ENCODE results near the gene DPP10.
"Not testable (repeated sequence)": the region's sequence is repeated elsewhere in the genome, so short reads cannot be mapped to it uniquely, and the experiment has no call there.

DPP10 gene

DNA sequence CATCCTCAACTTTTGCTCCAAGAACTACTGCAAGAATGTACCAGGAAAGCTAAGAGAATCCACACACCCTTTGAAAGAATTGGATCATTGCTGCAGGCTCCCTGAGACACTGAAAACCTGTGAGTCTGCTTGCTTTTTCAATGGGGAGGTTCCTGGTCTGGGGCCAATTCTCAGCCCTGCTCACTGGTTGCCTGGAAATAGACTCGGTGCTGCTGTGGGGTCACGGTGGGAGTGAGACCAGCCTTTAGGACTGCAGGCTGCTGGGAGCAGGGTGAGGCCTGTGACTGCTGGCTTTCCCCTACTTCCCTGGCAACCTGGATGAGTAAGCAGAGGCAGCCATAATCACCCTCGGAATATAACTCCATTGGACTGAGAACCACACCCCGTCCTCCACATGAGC is 569.3 kb downstream of the DPP10 start:
- H3K4me3 ChIP-seq (ENCODE audit: low read depth in 1 of 2, low read length in 2 of 2) = no peak overlapping the region
- no peaks in the 10 kb centered on the region for H3K9me3 ChIP-seq (ENCODE audit: control insufficient read depth in 1 of 2, low read length in 2 of 2)
- H3K4me1 ChIP-seq (ENCODE audit: control insufficient read depth in 1 of 2, insufficient read depth in 2 of 2, low read length in 2 of 2) = no peaks in the 10 kb centered on the region
- no peaks in the 10 kb centered on the region for H3K27me3 ChIP-seq (ENCODE audit: low read depth, low read length)
- no peaks in the 10 kb centered on the region for H3K36me3 ChIP-seq (ENCODE audit: control insufficient read depth in 1 of 2, insufficient read depth in 2 of 2, low read length in 2 of 2)
- H3K27ac ChIP-seq (ENCODE audit: low read length) = no peak overlapping the region

DNA sequence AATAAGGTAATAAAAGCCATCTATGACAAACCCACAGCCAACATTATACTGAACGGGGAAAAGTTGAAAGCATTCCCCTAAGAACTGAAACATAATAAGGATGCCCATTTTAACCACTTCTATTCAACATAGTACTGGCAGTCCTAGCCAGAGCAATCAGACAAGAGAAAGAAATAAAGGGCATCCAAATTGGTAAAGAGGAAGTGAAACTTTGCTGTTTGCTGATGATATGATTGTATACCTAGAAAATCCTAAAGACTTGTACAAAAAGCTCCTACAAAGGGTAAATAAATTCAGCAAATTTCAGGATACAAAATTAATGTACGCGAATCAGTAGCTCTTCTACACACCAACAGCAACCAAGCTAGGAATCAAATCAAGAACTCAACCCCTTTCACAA is 579.6 kb downstream of the DPP10 start:
- not testable (repeated sequence) for H3K4me1 ChIP-seq (ENCODE audit: control insufficient read depth in 1 of 2, insufficient read depth in 2 of 2, low read length in 2 of 2); H3K27ac ChIP-seq (ENCODE audit: low read length); H3K9me3 ChIP-seq (ENCODE audit: control insufficient read depth in 1 of 2, low read length in 2 of 2); H3K27me3 ChIP-seq (ENCODE audit: low read depth, low read length); H3K36me3 ChIP-seq (ENCODE audit: control insufficient read depth in 1 of 2, insufficient read depth in 2 of 2, low read length in 2 of 2); H3K4me3 ChIP-seq (ENCODE audit: low read depth in 1 of 2, low read length in 2 of 2)

DNA sequence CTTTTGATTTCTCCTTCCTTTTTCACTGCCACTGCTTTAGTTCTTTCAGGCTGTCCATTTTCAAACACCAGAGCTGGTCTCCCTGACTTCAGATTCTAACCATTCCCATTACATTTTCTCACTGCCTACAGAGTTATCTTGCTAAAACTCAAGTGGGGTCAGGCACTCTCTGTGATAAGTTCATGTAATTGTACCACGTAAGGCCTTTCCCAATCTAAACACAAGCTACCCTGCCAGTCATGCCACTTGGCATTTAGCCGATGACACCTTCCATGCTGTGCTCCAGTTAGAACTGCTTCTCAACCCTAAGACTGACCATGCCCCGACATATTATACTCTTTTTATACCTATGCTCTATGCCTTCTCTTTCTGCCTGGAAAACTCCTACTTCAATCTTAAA is 592.4 kb downstream of the DPP10 start:
- H3K27me3 ChIP-seq (ENCODE audit: low read depth, low read length) = no peaks in the 10 kb centered on the region
- no peaks in the 10 kb centered on the region for H3K9me3 ChIP-seq (ENCODE audit: control insufficient read depth in 1 of 2, low read length in 2 of 2)
- no peak overlapping the region for H3K27ac ChIP-seq (ENCODE audit: low read length)
- H3K36me3 ChIP-seq (ENCODE audit: control insufficient read depth in 1 of 2, insufficient read depth in 2 of 2, low read length in 2 of 2) = no peaks in the 10 kb centered on the region
- H3K4me1 ChIP-seq (ENCODE audit: control insufficient read depth in 1 of 2, insufficient read depth in 2 of 2, low read length in 2 of 2) = no peaks in the 10 kb centered on the region
- no peak overlapping the region for H3K4me3 ChIP-seq (ENCODE audit: low read depth in 1 of 2, low read length in 2 of 2)

DNA sequence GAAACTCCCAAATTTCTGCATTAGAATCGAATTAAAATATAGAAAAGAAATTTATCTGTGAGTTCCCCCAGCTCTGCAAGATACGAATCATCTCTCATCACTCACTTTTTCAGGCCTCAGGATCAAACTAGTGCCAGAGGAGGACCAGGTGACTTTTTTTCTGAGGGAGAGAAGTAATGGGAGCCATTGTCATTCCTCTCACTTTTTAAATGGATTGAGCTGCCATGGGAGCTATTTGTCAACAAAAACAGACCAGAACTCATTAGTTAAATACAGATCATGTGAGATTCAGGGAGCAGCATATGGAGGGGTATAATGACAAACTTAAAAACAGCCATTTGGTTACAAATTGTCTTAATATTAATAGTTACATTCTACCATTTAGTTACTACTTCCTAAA is 594.4 kb downstream of the DPP10 start:
- Histone ChIP-seq H3K9me3 (ENCODE audit: control insufficient read depth in 1 of 2, low read length in 2 of 2) (no peaks in the 10 kb centered on the region), H3K27me3 (ENCODE audit: low read depth, low read length) (no peaks in the 10 kb centered on the region), H3K36me3 (ENCODE audit: control insufficient read depth in 1 of 2, insufficient read depth in 2 of 2, low read length in 2 of 2) (no peaks in the 10 kb centered on the region), H3K4me1 (ENCODE audit: control insufficient read depth in 1 of 2, insufficient read depth in 2 of 2, low read length in 2 of 2) (no peaks in the 10 kb centered on the region), H3K27ac (ENCODE audit: low read length) (no peak overlapping the region), H3K4me3 (ENCODE audit: low read depth in 1 of 2, low read length in 2 of 2) (no peak overlapping the region)

DNA sequence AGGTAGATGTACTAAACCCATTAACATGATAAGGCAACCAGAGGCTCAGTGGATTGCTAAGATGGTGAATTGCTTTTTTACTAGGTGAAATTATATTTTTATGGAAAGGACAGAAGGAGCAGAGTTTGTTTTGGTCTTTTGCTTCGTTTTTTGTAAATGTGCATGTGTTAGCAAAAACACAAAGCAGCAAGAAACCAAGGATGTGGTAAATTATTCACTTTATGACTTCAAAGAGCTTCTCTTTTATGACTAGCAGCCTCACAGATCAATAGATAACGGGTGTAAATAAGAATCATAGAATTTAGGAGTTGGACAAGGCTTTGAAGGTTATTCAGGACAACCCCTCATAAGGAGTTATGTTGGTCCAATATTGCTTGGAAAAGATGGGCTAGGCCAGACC is 615.0 kb downstream of the DPP10 start:
- no peaks in the 10 kb centered on the region for H3K4me1 ChIP-seq (ENCODE audit: control insufficient read depth in 1 of 2, insufficient read depth in 2 of 2, low read length in 2 of 2)
- no peaks in the 10 kb centered on the region for H3K36me3 ChIP-seq (ENCODE audit: control insufficient read depth in 1 of 2, insufficient read depth in 2 of 2, low read length in 2 of 2)
- H3K27me3 ChIP-seq (ENCODE audit: low read depth, low read length) = no peaks in the 10 kb centered on the region
- H3K9me3 ChIP-seq (ENCODE audit: control insufficient read depth in 1 of 2, low read length in 2 of 2) = peaks cover 0 to 3% of the 10 kb centered on the region in 2 donors
- no peak overlapping the region for H3K27ac ChIP-seq (ENCODE audit: low read length)
- H3K4me3 ChIP-seq (ENCODE audit: low read depth in 1 of 2, low read length in 2 of 2) = no peak overlapping the region

DNA sequence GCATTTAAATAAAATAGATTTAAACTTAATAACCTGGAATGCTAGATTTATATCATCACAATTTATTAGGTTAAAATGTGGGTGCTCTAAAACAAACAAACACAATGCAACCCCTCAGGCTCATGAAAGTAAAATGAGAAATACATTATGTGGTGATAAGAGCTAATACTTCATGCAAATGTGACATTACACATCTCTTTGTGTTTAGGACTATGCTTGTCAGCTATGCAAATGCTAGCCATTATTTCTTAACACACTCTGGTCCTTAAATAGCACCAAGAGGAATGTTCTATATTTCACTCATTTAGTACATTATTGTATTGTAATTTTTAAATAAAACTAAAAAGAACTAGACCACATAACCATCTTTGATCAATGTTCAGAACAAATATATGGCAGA is 627.6 kb downstream of the DPP10 start:
- no peak overlapping the region for H3K27ac ChIP-seq (ENCODE audit: low read length)
- no peak overlapping the region for H3K4me3 ChIP-seq (ENCODE audit: low read depth in 1 of 2, low read length in 2 of 2)
- H3K36me3 ChIP-seq (ENCODE audit: control insufficient read depth in 1 of 2, insufficient read depth in 2 of 2, low read length in 2 of 2) = no peaks in the 10 kb centered on the region
- no peaks in the 10 kb centered on the region for H3K4me1 ChIP-seq (ENCODE audit: control insufficient read depth in 1 of 2, insufficient read depth in 2 of 2, low read length in 2 of 2)
- no peaks in the 10 kb centered on the region for H3K9me3 ChIP-seq (ENCODE audit: control insufficient read depth in 1 of 2, low read length in 2 of 2)
- no peaks in the 10 kb centered on the region for H3K27me3 ChIP-seq (ENCODE audit: low read depth, low read length)

DNA sequence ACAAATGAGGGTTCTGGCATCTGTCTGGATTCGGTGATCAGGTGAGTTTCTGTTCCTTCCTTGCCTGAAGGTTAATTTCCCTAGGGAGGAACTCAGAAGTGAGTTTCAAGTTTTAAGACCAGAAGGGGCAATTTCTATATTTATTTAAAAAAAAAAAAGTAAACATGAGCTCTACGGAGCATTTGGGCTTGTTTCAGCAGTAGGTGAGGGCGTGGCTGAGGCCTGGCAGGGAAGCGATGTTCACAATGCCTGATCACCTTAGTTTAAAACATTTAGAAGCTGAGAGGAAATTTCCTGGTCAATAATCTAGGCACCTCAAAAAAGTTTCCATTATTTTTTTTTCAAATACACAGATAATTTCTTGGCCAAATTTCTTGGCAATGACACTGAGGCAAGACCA is 629.1 kb downstream of the DPP10 start:
- no peaks in the 10 kb centered on the region for H3K9me3 ChIP-seq (ENCODE audit: control insufficient read depth in 1 of 2, low read length in 2 of 2)
- no peak overlapping the region for H3K27ac ChIP-seq (ENCODE audit: low read length)
- no peaks in the 10 kb centered on the region for H3K36me3 ChIP-seq (ENCODE audit: control insufficient read depth in 1 of 2, insufficient read depth in 2 of 2, low read length in 2 of 2)
- no peaks in the 10 kb centered on the region for H3K27me3 ChIP-seq (ENCODE audit: low read depth, low read length)
- H3K4me3 ChIP-seq (ENCODE audit: low read depth in 1 of 2, low read length in 2 of 2) = no peak overlapping the region
- no peaks in the 10 kb centered on the region for H3K4me1 ChIP-seq (ENCODE audit: control insufficient read depth in 1 of 2, insufficient read depth in 2 of 2, low read length in 2 of 2)

DNA sequence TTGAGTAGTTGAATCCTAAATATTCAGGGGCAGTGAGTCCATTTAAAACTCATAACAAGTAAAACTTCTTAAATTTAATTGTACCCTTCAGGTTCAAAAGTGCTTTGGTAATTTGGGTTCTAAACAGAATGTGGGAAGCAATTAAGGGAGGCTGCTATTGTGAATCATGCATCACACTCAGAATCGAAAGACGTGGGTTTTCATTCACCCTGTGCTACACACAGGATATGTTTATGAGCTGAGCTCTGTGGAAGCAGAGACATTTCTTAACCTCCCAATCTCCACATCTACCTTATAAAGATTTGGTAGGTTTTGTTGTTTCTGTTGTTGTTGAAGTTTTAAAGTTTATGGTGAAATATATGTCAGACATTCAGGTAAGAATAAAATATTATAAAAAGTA is 633.4 kb downstream of the DPP10 start:
- H3K36me3 ChIP-seq (ENCODE audit: control insufficient read depth in 1 of 2, insufficient read depth in 2 of 2, low read length in 2 of 2) = no peaks in the 10 kb centered on the region
- no peaks in the 10 kb centered on the region for H3K9me3 ChIP-seq (ENCODE audit: control insufficient read depth in 1 of 2, low read length in 2 of 2)
- no peaks in the 10 kb centered on the region for H3K27me3 ChIP-seq (ENCODE audit: low read depth, low read length)
- H3K4me1 ChIP-seq (ENCODE audit: control insufficient read depth in 1 of 2, insufficient read depth in 2 of 2, low read length in 2 of 2) = no peaks in the 10 kb centered on the region
- no peak overlapping the region for H3K27ac ChIP-seq (ENCODE audit: low read length)
- no peak overlapping the region for H3K4me3 ChIP-seq (ENCODE audit: low read depth in 1 of 2, low read length in 2 of 2)

DNA sequence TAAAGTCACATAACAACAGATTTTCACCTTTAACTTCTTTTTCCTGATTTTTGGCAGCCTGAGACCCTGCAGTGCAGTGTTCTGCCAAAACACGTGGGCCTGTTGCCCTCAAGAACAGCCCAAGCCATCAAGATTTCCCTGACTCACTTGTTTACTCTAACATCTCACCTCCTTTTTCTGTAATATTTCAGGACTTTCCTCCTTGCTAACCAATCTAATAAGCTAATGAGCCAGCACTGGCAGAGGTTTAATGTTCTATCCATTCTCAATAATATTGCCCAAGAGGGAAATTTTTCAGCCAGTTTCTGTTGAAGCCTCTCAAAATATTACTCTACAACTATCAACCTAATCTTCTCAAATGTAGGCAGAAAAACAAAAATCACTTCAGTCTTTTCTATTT is 635.2 kb downstream of the DPP10 start:
- no peaks in the 10 kb centered on the region for H3K4me1 ChIP-seq (ENCODE audit: control insufficient read depth in 1 of 2, insufficient read depth in 2 of 2, low read length in 2 of 2)
- no peaks in the 10 kb centered on the region for H3K27me3 ChIP-seq (ENCODE audit: low read depth, low read length)
- H3K27ac ChIP-seq (ENCODE audit: low read length) = no peak overlapping the region
- no peaks in the 10 kb centered on the region for H3K9me3 ChIP-seq (ENCODE audit: control insufficient read depth in 1 of 2, low read length in 2 of 2)
- H3K4me3 ChIP-seq (ENCODE audit: low read depth in 1 of 2, low read length in 2 of 2) = no peak overlapping the region
- H3K36me3 ChIP-seq (ENCODE audit: control insufficient read depth in 1 of 2, insufficient read depth in 2 of 2, low read length in 2 of 2) = no peaks in the 10 kb centered on the region

DNA sequence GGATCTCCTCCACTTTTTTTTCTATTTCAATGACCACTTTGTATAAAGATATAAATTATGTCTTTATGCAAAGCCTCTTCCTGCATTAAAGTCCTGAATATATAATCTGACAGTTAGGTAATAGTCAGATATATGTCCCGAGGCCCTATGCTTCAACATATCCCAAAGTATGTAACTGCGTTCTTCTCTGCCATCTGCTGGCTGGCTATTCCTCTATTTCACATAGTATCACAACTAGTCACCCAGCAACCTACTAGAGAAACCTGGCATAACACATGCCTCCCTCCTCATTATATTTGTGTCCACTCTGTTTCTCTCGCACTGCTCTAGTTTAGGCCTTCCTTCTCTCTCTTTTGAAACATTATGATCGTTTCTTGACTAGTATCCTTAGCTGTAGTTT is 640.8 kb downstream of the DPP10 start:
- Histone ChIP-seq H3K36me3 (ENCODE audit: control insufficient read depth in 1 of 2, insufficient read depth in 2 of 2, low read length in 2 of 2) (no peaks in the 10 kb centered on the region), H3K4me3 (ENCODE audit: low read depth in 1 of 2, low read length in 2 of 2) (no peak overlapping the region), H3K9me3 (ENCODE audit: control insufficient read depth in 1 of 2, low read length in 2 of 2) (no peaks in the 10 kb centered on the region), H3K4me1 (ENCODE audit: control insufficient read depth in 1 of 2, insufficient read depth in 2 of 2, low read length in 2 of 2) (no peaks in the 10 kb centered on the region), H3K27ac (ENCODE audit: low read length) (no peak overlapping the region), H3K27me3 (ENCODE audit: low read depth, low read length) (no peaks in the 10 kb centered on the region)

DNA sequence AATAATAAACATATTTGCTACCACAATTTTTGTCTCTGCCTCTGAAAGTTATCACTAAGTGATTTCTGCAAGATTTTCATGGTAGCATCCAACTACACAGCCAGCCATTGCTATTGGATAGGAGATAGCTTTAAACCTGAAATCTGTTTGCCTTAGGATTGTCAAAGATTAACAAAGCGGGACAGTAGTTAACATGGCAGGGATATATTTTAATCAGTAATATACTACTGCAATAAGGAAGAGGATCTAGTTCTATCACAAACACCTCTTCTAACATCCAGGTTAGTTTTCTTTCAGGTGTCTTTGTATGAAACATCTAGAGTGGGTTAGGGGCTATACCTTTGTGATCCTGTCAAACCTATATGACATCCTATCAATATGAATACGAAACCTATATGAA is 641.3 kb downstream of the DPP10 start:
- H3K27me3 ChIP-seq (ENCODE audit: low read depth, low read length) = no peaks in the 10 kb centered on the region
- no peaks in the 10 kb centered on the region for H3K4me1 ChIP-seq (ENCODE audit: control insufficient read depth in 1 of 2, insufficient read depth in 2 of 2, low read length in 2 of 2)
- no peak overlapping the region for H3K4me3 ChIP-seq (ENCODE audit: low read depth in 1 of 2, low read length in 2 of 2)
- H3K36me3 ChIP-seq (ENCODE audit: control insufficient read depth in 1 of 2, insufficient read depth in 2 of 2, low read length in 2 of 2) = no peaks in the 10 kb centered on the region
- no peaks in the 10 kb centered on the region for H3K9me3 ChIP-seq (ENCODE audit: control insufficient read depth in 1 of 2, low read length in 2 of 2)
- no peak overlapping the region for H3K27ac ChIP-seq (ENCODE audit: low read length)

DNA sequence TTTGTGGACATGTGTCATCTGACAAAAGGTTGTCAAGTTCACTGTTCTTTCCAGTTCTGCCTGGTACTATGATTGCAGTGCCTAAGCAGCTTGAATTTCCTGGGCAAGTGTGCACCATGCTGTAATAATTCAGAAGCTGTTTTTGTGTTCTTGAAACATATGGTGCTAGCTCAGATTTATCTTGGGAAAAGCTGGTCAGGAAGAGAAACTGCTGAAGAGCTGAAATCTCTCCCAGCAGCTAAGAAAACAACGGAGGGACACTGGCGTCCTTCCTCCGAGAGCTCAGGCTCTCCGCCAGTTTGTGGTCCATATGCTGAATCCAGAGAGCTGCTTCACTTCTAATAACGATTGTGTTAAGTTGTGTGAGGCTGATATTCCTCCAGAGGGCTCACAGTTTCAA is 642.0 kb downstream of the DPP10 start:
- H3K36me3 ChIP-seq (ENCODE audit: control insufficient read depth in 1 of 2, insufficient read depth in 2 of 2, low read length in 2 of 2) = no peaks in the 10 kb centered on the region
- H3K27ac ChIP-seq (ENCODE audit: low read length) = no peak overlapping the region
- H3K27me3 ChIP-seq (ENCODE audit: low read depth, low read length) = no peaks in the 10 kb centered on the region
- H3K9me3 ChIP-seq (ENCODE audit: control insufficient read depth in 1 of 2, low read length in 2 of 2) = no peaks in the 10 kb centered on the region
- no peaks in the 10 kb centered on the region for H3K4me1 ChIP-seq (ENCODE audit: control insufficient read depth in 1 of 2, insufficient read depth in 2 of 2, low read length in 2 of 2)
- H3K4me3 ChIP-seq (ENCODE audit: low read depth in 1 of 2, low read length in 2 of 2) = no peak overlapping the region
